Breast epithelium (tissue), 4 donors: ENCODE results near the gene WIPF2. TPM values are rescaled to one million over a fixed set of nuclear protein-coding genes. Genes with fewer than 3 reads are reported as not detected.
"Not testable (repeated sequence)": the region's sequence is repeated elsewhere in the genome, so short reads cannot be mapped to it uniquely, and the experiment has no call there.

Experiments used
- DNase-seq, 2 donors: peaks; one replicate each; pipeline ENCODE4 v3.0.0-alpha.2; 2019; ENCODE audit warnings: low spot score in 2 of 2
- H3K27ac ChIP-seq, 2 donors: fragments of 200-600 bp; sonication (generic) in 1 of 2; one replicate each; pipeline ENCODE4 v1.5.1; 2016 to 2019; ENCODE audit warnings: mild to moderate bottlenecking in 1 of 2
- H3K27me3 ChIP-seq, 2 donors: fragments of 200-600 bp; sonication (generic) in 1 of 2; one replicate each; pipeline versions ENCODE4 v1.5.1 to v1.6.0; 2017 to 2019; ENCODE audit warnings: control low read depth in 1 of 2, mild to moderate bottlenecking in 1 of 2
- H3K36me3 ChIP-seq: fragments of 200-600 bp; one replicate; pipeline ENCODE4 v1.5.1; 2019
- H3K4me1 ChIP-seq, 2 donors: fragments of 200-600 bp; sonication (generic); one replicate each; pipeline ENCODE4 v1.5.1; 2016 to 2019; ENCODE audit warnings: control low read depth in 1 of 2
- H3K4me3 ChIP-seq, 3 donors: fragments of 200-600 bp; sonication (generic); 1 replicate in 2 of 3; 2 replicates in 1 of 3; pipeline ENCODE4 v1.5.1; 2016 to 2019; ENCODE audit warnings: mild to moderate bottlenecking in 3 of 3, moderate library complexity in 2 of 3
- H3K9me3 ChIP-seq, 2 donors: fragments of 200-600 bp; sonication (generic) in 1 of 2; one replicate each; pipeline ENCODE4 v1.5.1; 2016 to 2019; ENCODE audit warnings: control low read depth in 1 of 2
- CTCF ChIP-seq, 3 donors: fragments of 450-650 bp; IDR thresholded peaks; one replicate each; pipeline ENCODE4 v1.5.1; 2016 to 2017; ENCODE audit warnings: antibody characterized with exemption in 3 of 3, mild to moderate bottlenecking in 3 of 3, moderate library complexity in 3 of 3
- POLR2A ChIP-seq: fragments of 450-650 bp; IDR thresholded peaks from one replicate; pipeline ENCODE4 v1.6.1; 2016; ENCODE audit warnings: antibody characterized with exemption, mild to moderate bottlenecking, moderate library complexity
- POLR2AphosphoS5 ChIP-seq, 3 donors: sonication (generic); formaldehyde crosslinking; IDR thresholded peaks; one replicate each; pipeline ENCODE4 v1.6.1; 2017; ENCODE audit warnings: antibody characterized with exemption in 3 of 3
- intact Hi-C: fragments of 100-400 bp; cut with DNase I; formaldehyde crosslinking; loops from one replicate; pipeline ENCODE4 v1.15.1; 2023; ENCODE audit warnings: low total_unique reads
- total RNA-seq, 3 donors: library from RNA; depleted of rRNA; stranded (reverse); fragments of >200 nt; gene quantifications; one replicate each; pipeline ENCODE4 v1.1.0, GENCODE V29; 2016

WIPF2 gene
- total RNA-seq, 3 donors from 2014 or later: 8.2 to 12.9 (median 10.8) TPM

- H3K27ac ChIP-seq: peak overlapping the region in 1 of 2 donors; percentile 25
- intact Hi-C loops: loop anchor here (5.0 kb wide), 1 partner anchor 56 kb away; no protein-coding TSS in a partner anchor
- H3K9me3 ChIP-seq: no peaks in the 10 kb centered on the region
- H3K4me3 ChIP-seq: no peak overlapping the region
- no peaks in the 10 kb centered on the region for H3K36me3 ChIP-seq
- peak in 1 of 2 donors; percentile 58 for DNase-seq
- no peaks in the 10 kb centered on the region for H3K27me3 ChIP-seq
- peak in 2 of 3 donors; percentile 52 to 67 for TF ChIP-seq CTCF (IDR thresholded peaks at IDR 0.05)
- no peak for TF ChIP-seq POLR2AphosphoS5 (IDR thresholded peaks at IDR 0.05)
- no peak for TF ChIP-seq POLR2A
- H3K4me1 ChIP-seq: peaks cover 4 to 7% of the 10 kb centered on the region in 2 donors
Observed at GRCh38 chr17:40301315-40301714, 82.2 kb downstream of the WIPF2 start.

GRCh38 chr17:40303009-40303657 is 84.0 kb downstream of the WIPF2 start:
- Histone ChIP-seq H3K4me1 (peaks cover 11 to 18% of the 10 kb centered on the region in 2 donors), H3K27me3 (no peaks in the 10 kb centered on the region), H3K9me3 (no peaks in the 10 kb centered on the region), H3K36me3 (no peaks in the 10 kb centered on the region), H3K27ac (peak overlapping the region; percentile 50 to 52), H3K4me3 (peak overlapping the region in 1 of 3 donors; percentile 7)
- TF ChIP-seq POLR2AphosphoS5 (IDR thresholded peaks at IDR 0.05): no peak
- peak; percentile 71 to 86 (median 77) for TF ChIP-seq CTCF (IDR thresholded peaks at IDR 0.05)
- DNase-seq: no peak
- intact Hi-C loops: loop anchor here (5.0 kb wide), 1 partner anchor 54 kb away; no protein-coding TSS in a partner anchor

- peaks cover 17 to 23% of the 10 kb centered on the region in 2 donors for H3K4me1 ChIP-seq
- no peak for TF ChIP-seq POLR2AphosphoS5 (IDR thresholded peaks at IDR 0.05)
- no peak for TF ChIP-seq POLR2A
- no peak for TF ChIP-seq CTCF (IDR thresholded peaks at IDR 0.05)
Observed at GRCh38 chr17:40303708-40304551, 84.8 kb downstream of the WIPF2 start.

GRCh38 chr17:40304552-40304863 is 85.4 kb downstream of the WIPF2 start:
- Histone ChIP-seq H3K27ac (peak overlapping the region; percentile 50 to 52), H3K4me1 (peaks cover 17 to 29% of the 10 kb centered on the region in 2 donors)
- H3K27me3 ChIP-seq, H3K36me3 ChIP-seq, H3K4me3 ChIP-seq, H3K9me3 ChIP-seq, DNase-seq: not testable (repeated sequence)
- intact Hi-C loops: loop anchor here (5.0 kb wide), 1 partner anchor 53 kb away; no protein-coding TSS in a partner anchor

More at GRCh38 chr17:40303708-40304551, 84.8 kb downstream of the WIPF2 start:
- Histone ChIP-seq H3K4me3 (peak overlapping the region in 1 of 3 donors; percentile 7), H3K36me3 (no peaks in the 10 kb centered on the region), H3K27me3 (no peaks in the 10 kb centered on the region), H3K9me3 (no peaks in the 10 kb centered on the region), H3K27ac (peak overlapping the region; percentile 50 to 52)
- intact Hi-C loops: loop anchor here (5.0 kb wide), 1 partner anchor 53 kb away; no protein-coding TSS in a partner anchor
- no peak for DNase-seq

- H3K4me3 ChIP-seq, H3K9me3 ChIP-seq, H3K27me3 ChIP-seq, DNase-seq, H3K36me3 ChIP-seq: not testable (repeated sequence)
- intact Hi-C loops: loop anchor here (5.0 kb wide), 1 partner anchor 52 kb away; no protein-coding TSS in a partner anchor
- Histone ChIP-seq H3K27ac (peak overlapping the region; percentile 50 to 52), H3K4me1 (peaks cover 17 to 33% of the 10 kb centered on the region in 2 donors)
Observed at GRCh38 chr17:40304866-40305265, 85.8 kb downstream of the WIPF2 start.

GRCh38 chr17:40306395-40306794 is 87.3 kb downstream of the WIPF2 start:
- TF ChIP-seq POLR2A (no peak), POLR2AphosphoS5 (IDR thresholded peaks at IDR 0.05) (no peak), CTCF (IDR thresholded peaks at IDR 0.05) (no peak)
- intact Hi-C loops: no loop called here
- Histone ChIP-seq H3K4me3 (no peak overlapping the region), H3K27me3 (no peaks in the 10 kb centered on the region), H3K9me3 (no peaks in the 10 kb centered on the region), H3K4me1 (peaks cover 28 to 47% of the 10 kb centered on the region in 2 donors), H3K27ac (peak overlapping the region; percentile 88 to 97), H3K36me3 (no peaks in the 10 kb centered on the region)
- no peak for DNase-seq
